Stimulated activated CD4-positive, alpha-beta T cell treated with anti-CD3 and anti-CD28 coated beads, Interleukin-4, amount 100 ng/mL, for 4 hours (primary cell): ENCODE measurements around the gene PM20D1.

Experiments
- DNase-seq, 2 experiments: peaks; one replicate each; pipeline ENCODE4 v3.0.0-alpha.2; 2020

Gene PM20D1

DNA sequence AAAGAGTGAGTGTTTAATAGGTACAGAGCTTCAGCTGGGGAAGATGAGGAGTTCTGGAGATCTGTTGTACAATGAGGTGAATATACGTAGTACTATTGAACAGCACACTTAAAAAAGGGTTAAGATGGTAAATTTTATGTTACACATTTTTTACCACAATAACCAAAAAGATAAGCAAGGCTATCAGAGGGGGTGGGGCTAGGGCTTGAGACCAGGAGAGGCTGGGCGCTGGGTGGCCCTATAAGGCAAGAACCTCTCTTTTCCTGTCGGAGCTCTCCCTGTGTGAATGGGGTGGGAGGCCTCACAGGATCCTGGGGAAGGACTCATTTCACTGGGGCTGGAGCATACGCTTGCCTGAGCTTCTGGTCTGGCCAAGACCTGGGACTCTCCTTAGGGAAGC is 45.9 kb downstream of the PM20D1 start:
- DNase-seq: no peak

DNA sequence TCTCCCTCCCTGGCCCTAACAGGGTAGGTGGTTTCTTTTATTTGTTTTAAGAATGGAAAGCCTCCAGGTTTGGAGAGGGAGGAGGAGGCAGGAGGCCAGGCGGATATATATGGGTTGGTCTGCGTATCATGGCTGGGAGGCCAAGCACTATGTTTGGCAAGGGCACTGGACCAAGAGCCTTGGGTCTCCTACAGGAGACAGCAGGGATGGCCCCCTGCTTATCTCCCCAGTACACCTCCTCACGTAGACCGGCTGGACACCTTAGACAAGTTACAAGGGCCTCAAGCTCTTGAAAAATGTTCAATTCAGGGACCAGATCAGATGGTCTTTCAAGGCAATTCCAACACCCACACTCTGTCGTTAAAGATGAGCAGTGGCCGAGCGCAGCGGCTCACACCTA is 47.9 kb downstream of the PM20D1 start:
- DNase-seq: no peak

DNA sequence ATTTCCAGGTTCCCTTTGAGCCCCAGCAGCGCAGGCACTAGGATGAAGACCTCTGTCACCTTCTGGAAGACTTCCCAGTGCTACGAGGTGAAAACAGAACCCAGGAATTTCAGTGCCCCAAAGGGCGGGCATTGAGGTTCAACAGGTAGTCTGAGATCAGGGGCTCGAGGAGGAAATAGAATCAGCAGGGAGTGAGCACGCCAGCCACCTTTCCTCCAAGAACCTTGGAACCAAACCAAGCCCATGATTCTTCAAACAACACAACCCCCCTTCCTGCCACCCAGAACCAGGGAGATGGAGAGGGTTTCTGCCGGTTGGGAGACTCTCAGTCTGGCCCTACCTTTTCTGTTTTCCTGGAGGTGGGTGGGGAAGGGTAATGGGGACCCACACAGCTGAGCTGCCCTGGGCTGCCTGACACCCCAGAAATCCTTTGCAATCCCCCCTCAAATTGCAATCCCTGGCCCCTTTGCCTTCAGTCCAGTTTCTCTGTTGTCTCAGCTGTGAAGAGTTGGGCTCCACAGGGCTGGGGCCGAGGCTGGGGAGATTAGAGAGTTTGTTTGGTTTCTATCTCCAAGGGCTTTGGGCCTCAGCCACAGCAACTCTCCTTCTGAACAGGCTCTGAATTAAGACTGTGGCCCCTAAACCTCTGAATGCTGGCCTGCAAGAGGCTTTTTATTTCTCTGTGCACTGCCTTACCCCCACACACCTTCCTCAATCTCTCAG is 48.8 kb downstream of the PM20D1 start:
- no peak for DNase-seq

DNA sequence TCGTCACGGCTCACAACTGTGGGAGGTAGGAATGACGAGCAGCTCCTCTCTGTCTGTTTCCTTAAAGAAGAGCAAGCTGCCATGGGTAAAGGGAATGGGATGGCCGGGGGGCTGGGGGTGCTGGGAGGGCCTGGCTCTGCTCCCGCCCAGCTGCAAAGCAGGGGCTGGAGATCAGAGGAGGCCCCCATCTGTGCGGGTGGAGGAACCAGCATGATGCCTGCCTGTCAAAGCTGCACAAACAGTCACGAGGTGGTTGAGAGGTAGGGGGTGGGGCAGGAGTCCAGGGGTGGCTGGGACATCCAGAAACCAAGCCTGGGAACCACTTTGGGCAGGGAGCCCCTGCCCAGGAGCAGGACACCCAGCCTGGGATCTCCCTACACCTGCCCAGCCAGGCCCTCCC is 49.5 kb downstream of the PM20D1 start:
- no peak for DNase-seq

DNA sequence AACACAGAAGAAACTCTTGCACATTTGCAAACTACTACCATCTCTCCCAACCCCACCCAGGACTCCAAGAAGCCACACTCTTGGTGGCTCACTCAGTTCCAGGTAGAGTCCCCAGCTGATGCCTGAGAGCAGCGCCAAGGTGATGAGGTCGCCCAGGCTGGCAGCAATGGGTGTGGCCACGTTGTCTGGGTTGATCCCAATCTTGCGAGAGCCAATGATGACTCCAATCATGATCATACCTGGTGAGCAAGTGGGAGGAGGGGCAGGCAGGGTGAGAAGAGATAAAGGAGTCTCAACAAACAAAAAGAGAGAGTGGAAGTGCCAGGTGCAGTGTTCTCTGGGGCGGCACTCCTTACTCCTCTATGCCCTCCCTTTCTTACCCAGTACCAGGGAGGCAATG is 51.4 kb downstream of the PM20D1 start:
- no peak for DNase-seq

DNA sequence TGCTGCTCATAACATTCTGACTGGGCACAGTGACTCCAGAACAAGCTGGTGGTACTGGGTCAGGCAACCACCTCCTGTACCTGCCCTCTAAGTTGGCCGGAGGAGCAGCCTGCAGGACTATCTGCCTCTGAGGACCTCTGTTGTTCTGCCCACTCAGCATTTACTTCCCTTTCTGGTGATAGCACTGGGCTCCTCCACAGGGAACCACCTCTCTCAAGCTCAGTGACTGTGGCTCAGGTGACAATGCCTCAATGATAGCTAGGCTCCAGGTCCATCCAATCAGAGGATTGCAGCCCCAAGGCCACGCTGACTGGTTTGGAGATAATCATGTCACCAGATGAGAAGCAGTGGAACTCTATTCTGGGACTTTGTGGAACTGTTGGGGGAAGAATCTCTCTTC is 52.8 kb downstream of the PM20D1 start:
- no peak for DNase-seq

DNA sequence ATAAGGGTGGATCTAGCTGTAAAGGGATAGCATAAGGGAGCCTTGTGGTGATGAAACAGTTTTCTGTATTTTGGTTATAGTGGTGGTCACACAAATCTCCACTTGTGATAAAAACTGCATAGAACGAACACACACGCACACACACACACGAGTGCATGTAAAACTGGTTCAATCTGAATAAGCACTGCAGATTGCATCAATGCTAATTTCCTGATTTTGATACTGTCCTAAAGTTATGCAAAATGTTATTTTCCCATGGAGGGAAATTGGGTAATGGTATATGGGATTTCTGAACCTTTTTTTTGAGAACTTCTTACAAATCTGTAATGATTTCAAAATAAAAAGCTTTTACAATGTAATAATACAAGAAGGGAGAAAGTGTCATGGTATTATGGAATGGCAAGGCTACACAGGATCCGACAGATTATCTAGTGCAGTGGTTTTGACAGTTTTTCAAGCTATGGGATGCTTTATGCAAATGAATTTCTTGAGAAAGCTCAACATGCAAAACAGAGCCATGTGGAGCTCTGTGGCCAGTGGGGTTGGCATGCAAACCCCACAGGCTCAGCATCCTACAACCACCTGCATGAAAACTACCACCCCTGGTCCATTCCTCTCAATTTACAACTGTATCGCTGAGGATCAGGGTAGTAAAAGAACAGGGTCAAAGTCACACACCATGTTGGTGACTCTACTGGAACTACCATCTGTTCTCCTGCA is 55.8 kb downstream of the PM20D1 start:
- no peak for DNase-seq

DNA sequence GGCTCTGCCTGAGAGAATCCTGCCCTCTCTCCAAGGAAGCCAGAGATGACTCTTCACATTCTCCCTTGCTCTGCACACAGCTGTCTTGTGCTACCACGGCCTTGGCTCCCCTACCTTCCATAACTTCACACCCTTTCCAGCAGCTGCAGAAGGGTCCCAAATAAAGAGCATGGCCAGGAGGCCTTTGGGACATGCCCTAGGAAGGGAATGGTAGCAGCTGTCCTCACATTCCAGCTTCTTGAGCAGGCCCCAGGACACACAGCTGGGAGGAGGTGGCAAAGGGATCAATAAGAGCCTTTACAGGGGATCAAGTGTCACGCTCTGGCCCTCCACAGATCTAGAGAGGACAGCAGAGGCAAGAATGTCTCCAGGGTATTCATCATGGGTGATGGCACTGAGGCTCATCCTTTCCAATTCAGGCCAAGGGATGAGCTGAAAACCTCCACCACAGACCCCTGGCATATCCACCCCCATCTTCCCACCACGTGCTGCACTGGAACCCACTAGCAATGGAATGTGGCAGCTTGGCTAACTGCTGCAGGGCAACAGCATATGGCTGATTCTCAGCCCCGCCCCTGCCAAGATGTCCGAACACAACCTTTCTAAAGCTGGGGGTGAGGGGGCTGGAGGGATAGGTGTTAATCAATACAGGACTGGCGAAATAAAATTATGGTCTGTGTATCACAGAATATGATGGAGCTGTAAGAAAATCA is 56.8 kb downstream of the PM20D1 start:
- DNase-seq: no peak

DNA sequence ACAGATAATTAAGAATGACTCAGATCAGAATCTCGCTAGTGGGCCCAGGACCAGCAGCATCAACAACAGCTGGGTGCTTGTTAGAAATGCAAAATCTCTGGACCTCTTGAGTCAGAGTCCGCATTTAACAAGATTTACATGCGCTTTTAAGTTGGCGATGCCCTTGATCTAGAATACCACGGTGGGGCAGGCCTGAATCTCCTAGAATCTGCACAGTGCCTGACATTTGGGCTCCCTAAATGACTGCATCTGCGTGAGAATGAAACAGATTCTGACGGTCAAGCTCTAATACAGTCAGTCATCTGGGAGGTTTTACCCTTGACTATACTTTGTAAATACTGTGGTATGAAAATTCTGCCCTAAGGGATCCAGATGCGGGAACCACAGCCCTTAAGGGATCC is 57.5 kb downstream of the PM20D1 start:
- DNase-seq: no peak

DNA sequence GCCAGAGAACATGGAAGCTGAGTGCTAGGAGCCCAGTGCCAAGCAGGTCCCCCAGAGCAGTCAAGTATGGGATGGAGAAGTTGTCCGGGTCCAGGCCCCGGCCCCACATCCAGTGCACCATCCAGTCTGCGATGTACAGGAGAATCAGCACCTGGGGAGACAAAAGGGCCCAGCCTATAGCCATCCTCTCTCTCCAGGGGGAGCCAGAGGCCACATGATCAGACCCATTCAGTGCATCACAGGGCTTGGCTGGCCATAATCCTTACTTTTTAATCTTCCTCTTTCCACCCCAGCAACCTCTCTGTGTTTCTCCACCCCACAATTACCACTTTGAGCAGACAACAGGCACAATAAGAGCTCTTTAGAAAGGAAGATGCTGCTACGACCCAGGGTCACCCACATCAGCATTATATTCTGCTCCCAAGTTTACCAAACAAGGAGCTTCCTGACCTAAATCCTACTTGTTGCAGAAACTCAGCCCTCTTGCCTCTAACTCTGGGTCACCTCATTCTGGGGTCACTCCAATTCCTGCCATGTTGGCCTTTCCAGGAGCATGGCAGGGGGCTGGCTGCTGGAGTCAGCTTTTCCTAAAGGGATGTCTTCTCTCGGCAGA is 58.3 kb downstream of the PM20D1 start:
- DNase-seq: peak; percentile 42 to 50

DNA sequence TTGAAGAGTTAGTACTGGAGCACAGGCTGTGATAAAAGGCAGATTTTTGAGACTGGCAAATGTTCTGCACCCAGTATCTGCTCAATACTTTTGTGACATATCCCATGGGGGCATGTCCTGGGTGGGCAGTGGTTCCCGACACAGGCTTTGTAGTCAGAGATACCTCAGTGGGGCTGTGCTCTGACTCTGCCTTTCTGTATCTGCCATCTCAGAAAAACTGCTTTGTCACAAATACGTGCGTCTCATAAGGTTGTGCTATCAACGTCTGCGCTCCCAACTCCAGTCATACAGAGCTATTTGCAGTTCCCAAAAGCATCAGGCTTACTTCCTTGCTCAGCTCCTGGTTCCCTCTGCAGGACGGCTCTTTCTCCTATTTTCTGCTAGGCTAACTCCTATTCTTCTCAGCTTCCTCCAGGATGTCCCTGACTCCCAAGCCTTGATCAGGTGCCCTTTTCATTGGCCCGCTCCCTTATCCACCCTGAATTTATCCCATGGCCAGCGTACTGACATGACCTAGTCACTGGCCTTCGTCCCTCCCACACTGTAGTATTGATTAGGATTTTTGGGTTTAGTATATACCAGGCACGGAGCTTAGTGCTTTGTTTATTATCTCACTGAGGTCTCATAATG is 62.5 kb downstream of the PM20D1 start:
- no peak for DNase-seq

DNA sequence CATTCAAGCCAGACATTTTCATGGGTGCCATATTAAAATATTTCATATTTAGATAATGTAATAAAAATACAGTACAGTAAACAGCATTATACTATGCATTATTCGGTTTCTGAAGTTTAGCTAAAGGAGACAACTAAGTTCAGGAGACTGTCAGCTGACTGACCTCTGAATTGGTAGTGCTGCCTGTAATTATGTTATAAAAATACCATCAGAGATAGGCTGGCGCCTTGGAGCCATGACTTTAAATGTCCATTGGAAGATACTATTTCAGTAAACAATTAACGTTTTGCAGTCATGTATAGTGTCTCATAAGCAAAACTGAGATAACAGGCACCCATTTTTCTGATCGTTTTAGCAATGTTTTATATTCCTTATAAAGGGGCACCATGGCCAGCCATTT is 63.3 kb downstream of the PM20D1 start:
- no peak for DNase-seq

DNA sequence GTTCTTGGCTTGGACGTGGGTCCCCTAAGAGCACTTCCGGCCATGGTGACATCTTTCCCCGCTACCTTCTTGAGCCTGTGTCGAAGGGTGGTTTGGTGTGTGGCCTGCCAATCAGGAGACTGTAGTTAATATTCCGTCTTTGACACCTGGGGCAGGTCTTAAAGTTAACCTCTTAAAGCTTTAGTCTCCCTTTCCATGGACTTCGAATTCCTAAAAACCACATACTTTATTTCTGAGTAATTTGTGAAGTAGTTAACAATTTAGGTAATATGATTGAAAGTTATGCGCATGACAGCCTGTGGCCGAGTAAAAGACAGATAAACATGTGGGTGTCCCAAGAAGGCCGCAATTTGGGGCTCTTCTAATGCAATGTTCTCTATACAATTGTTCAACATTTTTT is 64.5 kb downstream of the PM20D1 start:
- DNase-seq: no peak

DNA sequence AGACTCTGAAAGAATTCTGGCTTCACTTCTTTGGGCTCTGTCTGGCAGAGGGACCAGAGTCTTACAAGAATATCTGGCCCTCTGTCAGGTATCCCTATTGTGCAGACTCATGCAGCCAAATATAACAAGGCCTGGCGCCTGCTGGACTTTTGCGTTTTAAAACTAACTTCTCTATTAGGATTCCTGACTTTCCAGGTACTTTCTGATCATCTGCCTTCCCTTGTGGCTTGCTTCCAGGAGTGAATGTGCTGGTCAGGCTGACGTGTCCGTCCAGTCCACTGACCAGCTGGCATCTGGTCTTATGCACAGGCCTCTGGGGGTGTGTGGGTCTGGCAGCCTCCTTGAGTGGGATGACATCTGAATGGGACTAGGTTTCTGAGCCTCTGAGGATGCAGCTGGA is 66.0 kb downstream of the PM20D1 start:
- DNase-seq: no peak

DNA sequence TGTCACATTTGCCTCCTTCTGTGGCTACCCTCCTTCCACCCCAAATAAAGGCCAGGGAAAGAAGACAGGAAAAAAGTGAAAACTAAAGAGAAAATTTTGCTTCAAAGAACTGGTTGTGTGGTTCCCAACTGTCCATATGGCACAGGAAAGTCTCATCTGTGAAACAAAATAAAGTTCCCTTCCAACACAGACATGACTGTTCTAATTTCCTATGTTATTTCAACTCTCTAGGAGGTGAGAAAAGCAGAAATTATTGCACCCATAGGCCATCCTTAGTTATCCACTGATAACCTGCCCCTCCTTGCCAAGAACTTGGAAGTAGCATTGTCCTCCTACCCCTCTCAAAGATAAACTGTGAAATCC is 66.5 kb downstream of the PM20D1 start:
- DNase-seq: no peak

DNA sequence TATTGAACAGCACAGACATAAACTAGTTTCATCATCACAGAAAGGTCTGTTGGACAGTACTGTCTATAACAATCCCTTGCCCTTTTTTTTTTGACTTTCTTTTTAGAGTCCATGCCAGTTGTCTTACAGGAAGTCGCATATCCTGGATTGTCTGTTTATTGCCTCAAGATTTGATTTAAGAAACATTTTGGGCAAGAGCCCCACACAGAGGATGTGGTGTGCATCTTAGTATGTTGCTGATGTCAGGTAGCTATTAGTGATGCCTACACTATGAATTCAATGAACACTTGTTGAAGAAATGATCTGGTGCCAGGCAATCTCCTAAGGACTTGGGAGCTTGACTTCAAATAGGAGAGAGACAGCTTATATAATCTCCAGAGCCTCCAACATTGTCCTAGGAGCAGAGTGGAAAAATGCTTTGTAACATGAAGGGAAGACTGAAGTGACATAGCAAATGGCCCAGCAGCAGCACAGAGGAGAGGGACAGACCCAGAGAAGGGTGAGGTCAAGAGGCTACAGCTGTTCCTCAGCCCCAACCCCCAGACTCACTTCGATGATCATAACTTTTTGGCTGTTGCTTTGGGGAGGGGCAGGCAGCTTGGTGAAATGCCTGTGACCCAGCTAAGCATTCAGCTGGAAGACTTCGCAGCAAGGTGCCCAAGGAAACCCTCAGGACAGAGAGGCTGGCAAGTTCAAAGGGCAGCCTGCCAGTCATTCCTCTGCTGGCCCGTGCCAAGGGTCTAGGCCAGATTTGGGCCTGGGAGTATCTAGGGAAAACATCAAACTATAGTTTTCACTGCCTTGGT is 67.1 kb downstream of the PM20D1 start:
- DNase-seq: no peak

DNA sequence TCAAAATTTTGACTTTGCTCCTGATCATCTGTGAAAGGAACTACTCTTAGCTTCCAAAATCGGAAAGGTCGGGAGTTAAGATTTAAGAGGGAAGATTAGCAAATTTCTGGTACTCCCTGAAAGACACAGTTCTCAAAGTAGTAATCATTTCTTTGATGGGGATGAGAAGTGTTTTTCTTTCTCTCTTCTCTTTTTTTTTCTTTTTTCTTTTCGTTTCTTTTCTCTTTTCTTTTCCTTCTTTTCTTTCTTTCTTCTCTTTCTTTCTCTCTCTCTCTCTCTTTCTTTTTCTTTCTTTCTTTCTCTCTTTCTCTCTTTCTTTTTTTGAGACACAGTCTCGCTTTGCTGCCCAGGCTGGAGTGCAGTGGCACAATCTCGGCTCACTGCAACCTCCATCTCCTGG is 69.6 kb downstream of the PM20D1 start:
- DNase-seq: no peak
